T-cell (primary cell): Measurements from ENCODE around the gene SLC39A9. TPM values are rescaled to one million over a fixed set of nuclear protein-coding genes. Genes with fewer than 3 reads are reported as not detected.
"Not testable (repeated sequence)": the region's sequence is repeated elsewhere in the genome, so short reads cannot be mapped to it uniquely, and the experiment has no call there.

Experiments used
- ATAC-seq, 4 experiments: fragments of 200-7000 bp in 3 of 4; fragments of 150-1000 bp in 1 of 4; cut with Tn5 transposase; replicated peaks in 1 of 4; 1 replicate in 3 of 4; 2 replicates in 1 of 4; pipeline ENCODE4 v1.10.0; 2021; ENCODE audit warnings: moderate library complexity in 3 of 4, mild to moderate bottlenecking in 2 of 4, moderate number of reproducible peaks in 1 of 4
- CTCF ChIA-PET, 2 donors: fragments of 300-600 bp; sonication (Branson Sonifier 250); formaldehyde crosslinking; loops; one replicate each; lab custom pipeline; 2022; ENCODE audit warnings: antibody characterized with exemption in 2 of 2; lab: Charles Lee
- POLR2A ChIA-PET, 2 donors: fragments of 300-600 bp; sonication (Branson Sonifier 250); formaldehyde crosslinking; loops; one replicate each; lab custom pipeline; 2022; ENCODE audit warnings: antibody characterized with exemption in 2 of 2; lab: Charles Lee
- DNase-seq, 35 experiments: peaks; one replicate each; pipeline versions ENCODE4 v3.0.0 to v3.0.0-alpha.2; 2013 to 2023
- H3K27ac ChIP-seq: one replicate; pipeline ENCODE4 v1.5.1; 2013; ENCODE audit warnings: low read length
- H3K27me3 ChIP-seq, 2 experiments: replicated peaks in 1 of 2; 1 replicate in 1 of 2; 2 replicates in 1 of 2; pipeline versions ENCODE4 v1.6.1 to v1.7.0; 2013; ENCODE audit warnings: low read length in 1 of 2, mixed read lengths in 1 of 2; ENCODE audit not compliant: control insufficient read depth in 2 of 2, insufficient read depth in 2 of 2; ENCODE audit errors: extremely low read depth in 1 of 2
- H3K36me3 ChIP-seq, 2 donors: 1 replicate in 1 of 2; 2 replicates in 1 of 2; pipeline versions ENCODE4 v1.6.1 to v1.7.0; 2013; ENCODE audit warnings: low read length in 1 of 2; ENCODE audit not compliant: control insufficient read depth in 2 of 2, insufficient read depth in 1 of 2; ENCODE audit errors: extremely low read depth in 1 of 2
- H3K4me1 ChIP-seq, 2 experiments: 1 replicate in 1 of 2; 2 replicates in 1 of 2; pipeline versions ENCODE4 v1.6.1 to v1.7.0; 2013; ENCODE audit warnings: low read length in 2 of 2, mixed read lengths in 1 of 2; ENCODE audit not compliant: insufficient read depth in 2 of 2, control insufficient read depth in 1 of 2; ENCODE audit errors: extremely low read depth in 1 of 2
- H3K4me3 ChIP-seq, 2 donors: 1 replicate in 1 of 2; 2 replicates in 1 of 2; pipeline versions ENCODE4 v1.5.1 to v1.7.0; 2013; ENCODE audit warnings: mild to moderate bottlenecking in 2 of 2, low read length in 1 of 2, moderate library complexity in 1 of 2; ENCODE audit not compliant: control insufficient read depth in 1 of 2; ENCODE audit errors: extremely low read depth in 1 of 2
- H3K9me3 ChIP-seq: 2 replicates; pipeline ENCODE4 v1.7.0; 2013
- H3K27ac Mint-ChIP-seq, 2 donors: one replicate each; pipeline ENCODE4 v1.8.0; 2020 to 2021; ENCODE audit warnings: mild to moderate bottlenecking in 2 of 2, mixed read lengths in 2 of 2
- H3K27me3 Mint-ChIP-seq, 2 donors: one replicate each; pipeline ENCODE4 v1.8.0; 2021 to 2022; ENCODE audit warnings: mixed read lengths in 2 of 2
- H3K36me3 Mint-ChIP-seq: one replicate; pipeline ENCODE4 v1.8.0; 2021; ENCODE audit warnings: mixed read lengths
- H3K4me1 Mint-ChIP-seq, 3 donors: one replicate each; pipeline ENCODE4 v1.8.0; 2020 to 2022; ENCODE audit warnings: mixed read lengths in 3 of 3, mild to moderate bottlenecking in 1 of 3
- H3K4me3 Mint-ChIP-seq, 3 donors: one replicate each; pipeline ENCODE4 v1.8.0; 2020 to 2022; ENCODE audit warnings: mild to moderate bottlenecking in 3 of 3, mixed read lengths in 3 of 3, moderate library complexity in 3 of 3
- H3K9me3 Mint-ChIP-seq, 3 donors: one replicate each; pipeline ENCODE4 v1.8.0; 2020 to 2022; ENCODE audit warnings: mixed read lengths in 3 of 3
- WGBS: methylation state at CpG from one replicate; pipeline ENCODE4 v1.1.5; 2013; ENCODE audit warnings: missing lambda C conversion rate; ENCODE audit not compliant: insufficient coverage; 5-methylcytosine and 5-hydroxymethylcytosine counted together
- total RNA-seq, 35 experiments: library from RNA in 6 of 35; stranded (reverse) in 6 of 35; fragments of 120-200 nt in 1 of 35; gene quantifications; one replicate each; pipeline versions ENCODE4 v1.2.1 to v1.2.4 and lab custom pipeline; 2013 to 2026

SLC39A9 gene
- total RNA-seq, 5 donors from 2014 or later (not counting 1 experiment from before 2014, with no cell fraction given) = 23.4 to 38.0 (median 33.0) TPM

DNA sequence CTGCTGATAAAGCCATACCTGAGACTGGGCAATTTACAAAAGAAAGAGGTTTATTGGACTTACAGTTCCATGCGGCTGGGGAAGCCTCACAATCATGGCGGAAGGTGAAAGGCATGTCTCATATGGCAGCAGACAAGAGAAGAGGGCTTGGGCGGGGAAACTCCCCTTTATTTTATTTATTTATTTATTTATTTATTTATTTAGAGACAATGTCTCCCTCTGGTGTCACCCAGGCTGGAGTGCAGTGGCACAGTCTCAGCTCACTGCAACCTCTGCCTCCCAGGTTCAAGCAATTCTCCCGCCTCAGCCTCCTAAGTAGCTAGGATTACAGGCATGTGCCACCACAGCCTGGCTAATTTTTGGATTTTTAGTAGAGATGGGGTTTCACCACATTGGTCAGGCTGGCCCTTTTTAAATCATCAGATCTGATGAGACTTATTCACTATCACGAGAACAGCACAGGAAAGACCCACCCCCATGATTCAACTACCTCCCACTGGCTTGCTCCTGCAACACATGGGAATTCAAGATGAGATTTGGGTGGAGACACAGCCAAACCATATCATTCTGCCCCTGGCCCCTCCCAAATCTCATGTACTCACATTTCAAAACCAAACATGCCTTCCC is 78.4 kb downstream of the SLC39A9 start:
- H3K36me3 Mint-ChIP-seq, H3K4me3 ChIP-seq, DNase-seq, H3K4me1 Mint-ChIP-seq, POLR2A ChIA-PET, H3K27ac ChIP-seq, H3K27ac Mint-ChIP-seq, H3K4me3 Mint-ChIP-seq, H3K9me3 ChIP-seq, H3K9me3 Mint-ChIP-seq, H3K36me3 ChIP-seq, ATAC-seq, H3K27me3 ChIP-seq, H3K4me1 ChIP-seq: not testable (repeated sequence)
- H3K27me3 Mint-ChIP-seq = peaks cover 0 to 12% of the 10 kb centered on the region in 2 donors
- CTCF ChIA-PET = interaction anchor here (0.6 to 0.7 kb wide), 2 partner anchors 97 kb away, joined by 3 to 4 read pairs; no protein-coding TSS in a partner anchor
- WGBS = no CpG with 5 or more reads among the region's 5 CpGs

DNA sequence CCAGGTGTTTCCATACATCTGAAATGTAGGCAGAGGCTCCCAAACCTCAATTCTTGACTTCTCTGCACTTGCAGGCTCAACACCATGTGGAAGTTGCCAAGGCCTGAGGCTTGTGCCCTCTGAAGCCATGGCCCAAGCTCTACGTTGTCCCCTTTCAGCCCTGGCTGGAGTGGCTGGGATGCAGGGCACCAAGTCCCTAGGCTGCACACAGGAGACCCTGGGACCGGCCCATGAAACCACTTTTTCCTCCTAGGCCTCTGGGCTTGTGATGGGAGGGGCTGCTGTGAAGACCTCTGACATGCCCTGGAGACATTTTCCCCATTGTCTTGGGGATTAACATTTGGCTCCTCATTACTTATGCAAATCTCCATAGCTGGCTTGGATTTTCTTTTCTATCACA is 79.6 kb downstream of the SLC39A9 start:
- DNase-seq, ATAC-seq, H3K27ac Mint-ChIP-seq, H3K27ac ChIP-seq, H3K4me1 ChIP-seq, POLR2A ChIA-PET, H3K4me3 ChIP-seq, H3K9me3 Mint-ChIP-seq, H3K36me3 ChIP-seq, H3K4me1 Mint-ChIP-seq, H3K9me3 ChIP-seq, CTCF ChIA-PET, H3K4me3 Mint-ChIP-seq, H3K36me3 Mint-ChIP-seq: not testable (repeated sequence)
- peaks cover 9 to 21% of the 10 kb centered on the region in 2 donors for H3K27me3 Mint-ChIP-seq
- peaks cover 3 to 16% of the 10 kb centered on the region in 2 experiments for H3K27me3 ChIP-seq
- WGBS = 75% methylated on average over 1 of the region's 2 CpGs

DNA sequence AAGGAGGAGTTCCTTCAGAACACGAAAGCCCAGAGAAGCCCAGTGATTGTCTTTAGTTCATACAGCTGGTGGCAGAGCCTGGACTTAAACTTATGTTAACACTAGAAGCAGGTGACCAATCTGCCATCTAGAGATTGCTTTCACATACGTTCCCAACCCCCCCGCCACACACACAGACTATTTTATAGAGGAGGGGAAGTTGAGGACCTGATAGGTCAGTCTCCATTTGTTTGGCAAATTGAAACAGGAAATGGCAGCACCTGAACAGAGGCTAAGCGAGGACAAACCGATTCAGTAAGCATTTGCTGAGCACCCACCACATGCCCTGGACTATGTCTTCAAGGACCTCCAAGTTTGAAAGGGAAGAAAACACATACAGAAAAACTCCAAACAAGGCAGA is 81.2 kb downstream of the SLC39A9 start:
- Mint-ChIP-seq H3K4me1 (peaks cover 0 to 10% (median 3%) of the 10 kb centered on the region in 3 donors), H3K4me3 (no peak overlapping the region), H3K27ac (no peak overlapping the region), H3K9me3 (no peaks in the 10 kb centered on the region), H3K27me3 (peaks cover 19 to 26% of the 10 kb centered on the region in 2 donors), H3K36me3 (no peaks in the 10 kb centered on the region)
- 90% methylated on average over 2 of the region's 5 CpGs for WGBS
- DNase-seq (no peak), ATAC-seq (no peak)
- H3K27me3 ChIP-seq = peaks cover 5 to 26% of the 10 kb centered on the region in 2 experiments
- H3K27ac ChIP-seq = no peak overlapping the region
- no peak overlapping the region for H3K4me3 ChIP-seq
- peaks cover 0 to 6% of the 10 kb centered on the region in 2 experiments for H3K4me1 ChIP-seq
- POLR2A ChIA-PET = no interaction called here
- no peaks in the 10 kb centered on the region for H3K36me3 ChIP-seq
- CTCF ChIA-PET = no interaction called here
- no peaks in the 10 kb centered on the region for H3K9me3 ChIP-seq

DNA sequence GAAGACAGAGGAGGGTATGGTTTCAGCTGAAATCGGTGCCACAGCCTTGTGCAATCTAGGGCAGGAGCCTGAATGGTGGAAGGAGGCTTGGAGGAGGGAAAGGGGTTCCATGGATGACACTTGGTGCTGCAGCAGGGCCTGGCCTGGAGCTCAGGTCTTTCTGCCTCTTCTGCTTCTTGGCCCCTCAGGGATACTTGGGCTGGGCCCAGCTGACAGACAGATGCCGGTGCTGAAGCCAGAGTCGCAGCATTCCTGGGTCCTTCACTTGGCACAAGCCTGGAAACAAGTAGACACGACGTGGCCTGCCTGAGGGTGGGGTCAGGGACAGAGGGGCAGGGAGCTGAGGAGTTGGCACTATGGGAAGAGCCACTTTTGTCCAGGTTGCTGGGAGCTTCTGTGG is 81.6 kb downstream of the SLC39A9 start:
- CTCF ChIA-PET = no interaction called here
- Mint-ChIP-seq H3K27ac (no peak overlapping the region), H3K9me3 (no peaks in the 10 kb centered on the region), H3K27me3 (peaks cover 20 to 26% of the 10 kb centered on the region in 2 donors), H3K36me3 (no peaks in the 10 kb centered on the region), H3K4me3 (no peak overlapping the region), H3K4me1 (peaks cover 0 to 10% (median 3%) of the 10 kb centered on the region in 3 donors)
- 77% methylated on average over 4 of the region's 5 CpGs for WGBS
- Histone ChIP-seq H3K9me3 (no peaks in the 10 kb centered on the region), H3K4me3 (no peak overlapping the region), H3K27me3 (peaks cover 5 to 31% of the 10 kb centered on the region in 2 experiments), H3K36me3 (no peaks in the 10 kb centered on the region), H3K27ac (no peak overlapping the region), H3K4me1 (peaks cover 0 to 11% of the 10 kb centered on the region in 2 experiments)
- DNase-seq = no peak
- POLR2A ChIA-PET = no interaction called here
- ATAC-seq = no peak

DNA sequence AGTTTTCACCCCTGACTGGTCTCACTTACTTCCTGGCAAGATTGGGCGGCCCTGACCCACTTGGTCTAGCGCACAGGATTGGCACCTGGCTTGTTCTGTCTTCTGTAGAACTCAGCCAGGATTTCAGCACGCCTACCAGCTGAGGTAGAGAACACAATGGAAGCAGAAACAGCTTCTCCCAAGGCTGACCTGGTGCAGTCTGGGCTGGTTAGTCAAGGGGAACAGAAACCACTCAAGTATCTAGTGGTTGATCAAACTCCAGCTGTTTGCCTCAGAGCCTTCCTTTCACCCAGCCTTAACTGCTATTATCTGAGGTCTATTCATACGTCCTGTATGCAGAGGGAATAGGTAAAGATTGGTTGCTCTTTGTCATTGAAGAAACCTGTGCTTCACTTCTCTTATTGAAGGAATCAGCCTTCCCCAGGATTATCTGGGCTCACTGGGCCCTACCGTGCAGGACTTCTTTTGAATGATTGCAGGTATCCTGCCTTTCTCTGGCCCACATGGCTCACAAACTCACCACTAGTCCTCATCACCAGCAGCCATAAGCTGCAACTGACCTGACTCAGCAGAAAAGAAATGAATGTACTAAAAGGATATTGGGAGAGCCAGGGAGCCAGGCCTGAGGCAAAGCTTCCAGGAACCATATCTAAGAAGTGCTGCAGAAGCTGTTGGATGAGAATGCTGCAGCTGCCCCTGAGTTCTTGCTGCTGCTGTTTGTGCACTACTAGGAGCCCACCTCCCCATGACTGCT is 83.5 kb downstream of the SLC39A9 start:
- Mint-ChIP-seq H3K4me1 (peaks cover 0 to 12% (median 3%) of the 10 kb centered on the region in 3 donors), H3K27ac (no peak overlapping the region), H3K36me3 (no peaks in the 10 kb centered on the region), H3K9me3 (no peaks in the 10 kb centered on the region), H3K4me3 (no peak overlapping the region), H3K27me3 (peaks cover 39 to 41% of the 10 kb centered on the region in 2 donors)
- POLR2A ChIA-PET = no interaction called here
- no peaks in the 10 kb centered on the region for H3K36me3 ChIP-seq
- no peak for DNase-seq
- peaks cover 0 to 11% of the 10 kb centered on the region in 2 experiments for H3K4me1 ChIP-seq
- no peaks in the 10 kb centered on the region for H3K9me3 ChIP-seq
- CTCF ChIA-PET = no interaction called here
- 69% methylated on average over 2 of the region's 5 CpGs for WGBS
- no peak overlapping the region for H3K27ac ChIP-seq
- H3K4me3 ChIP-seq = no peak overlapping the region
- peaks cover 5 to 41% of the 10 kb centered on the region in 2 experiments for H3K27me3 ChIP-seq
- no peak for ATAC-seq

DNA sequence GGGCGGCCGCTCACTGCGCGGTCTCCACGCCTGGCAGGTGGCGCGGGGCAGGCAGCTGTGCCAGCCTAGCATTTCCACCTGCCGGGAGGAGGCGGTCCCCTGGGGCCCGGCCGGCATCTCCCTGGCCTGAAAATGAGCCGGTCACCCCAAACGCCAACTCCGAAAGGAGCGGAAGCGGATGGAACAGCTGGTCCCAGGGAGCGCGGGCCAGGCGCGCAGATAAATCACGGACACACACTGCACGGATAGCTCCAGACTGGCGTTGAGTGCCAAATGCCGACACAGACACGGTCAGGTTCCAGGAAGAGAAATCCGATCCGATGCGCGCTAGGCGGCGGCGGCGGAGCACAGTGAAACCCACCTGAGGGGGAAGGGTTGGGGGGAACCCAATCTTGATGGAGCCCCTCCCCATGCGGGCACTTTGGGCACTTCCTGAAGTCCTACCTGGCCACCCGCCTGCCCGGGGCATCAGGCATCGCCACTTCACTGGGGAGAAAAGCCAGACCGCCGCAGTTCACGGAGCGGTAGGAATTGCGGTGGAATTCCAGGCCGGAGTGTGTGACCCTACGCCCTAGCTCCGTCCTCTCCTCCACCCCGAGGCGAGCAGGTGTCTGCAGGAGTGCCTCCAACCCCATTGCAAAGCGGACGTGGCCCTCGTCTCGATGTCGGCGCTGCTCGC is 85.4 kb downstream of the SLC39A9 start:
- POLR2A ChIA-PET = no interaction called here
- peak overlapping the region in 2 of 3 donors; percentile 13 to 19 for H3K4me3 Mint-ChIP-seq
- no peak overlapping the region for H3K27ac Mint-ChIP-seq
- DNase-seq (no peak), ATAC-seq (no peak)
- Histone ChIP-seq H3K4me3 (no peak overlapping the region), H3K27me3 (peaks cover 5 to 54% of the 10 kb centered on the region in 2 experiments), H3K9me3 (no peaks in the 10 kb centered on the region), H3K36me3 (no peaks in the 10 kb centered on the region), H3K27ac (no peak overlapping the region), H3K4me1 (peaks cover 0 to 11% of the 10 kb centered on the region in 2 experiments)
- peaks cover 0 to 12% (median 3%) of the 10 kb centered on the region in 3 donors for H3K4me1 Mint-ChIP-seq
- H3K27me3 Mint-ChIP-seq = peaks cover 49% of the 10 kb centered on the region in 2 donors
- WGBS = 12% methylated on average over 53 of the region's 54 CpGs
- CTCF ChIA-PET = no interaction called here
- no peaks in the 10 kb centered on the region for H3K9me3 Mint-ChIP-seq
- no peaks in the 10 kb centered on the region for H3K36me3 Mint-ChIP-seq
